Muscle of leg (tissue), 11 donors: ENCODE results near the gene ATP1A1. TPM values are rescaled to one million over a fixed set of nuclear protein-coding genes. Genes with fewer than 3 reads are reported as not detected.

Experiments used
- DNase-seq: peaks from one replicate; pipeline ENCODE4 v3.0.0; 2013
- H3K27ac ChIP-seq: one replicate; pipeline ENCODE4 v1.5.1; 2013; ENCODE audit warnings: mild to moderate bottlenecking, low read length, control low read depth
- H3K27me3 ChIP-seq: one replicate; pipeline ENCODE4 v1.6.1; 2013; ENCODE audit warnings: low read length; ENCODE audit not compliant: control insufficient read depth, insufficient read depth
- H3K36me3 ChIP-seq: one replicate; pipeline ENCODE4 v1.6.1; 2013; ENCODE audit warnings: low read length; ENCODE audit not compliant: control insufficient read depth, insufficient read depth
- H3K4me1 ChIP-seq: one replicate; pipeline ENCODE4 v1.6.1; 2013; ENCODE audit warnings: low read length; ENCODE audit not compliant: control insufficient read depth, insufficient read depth
- H3K4me3 ChIP-seq: one replicate; pipeline ENCODE4 v1.5.1; 2013; ENCODE audit warnings: low read length, control low read depth
- H3K9me3 ChIP-seq: replicated peaks from 2 replicates; pipeline ENCODE4 v1.6.1; 2013; ENCODE audit warnings: low read depth, low read length; ENCODE audit not compliant: control insufficient read depth
- WGBS: methylation state at CpG from one replicate; pipeline ENCODE4 v1.1.5; 2013; ENCODE audit warnings: missing lambda C conversion rate; ENCODE audit not compliant: insufficient coverage; 5-methylcytosine and 5-hydroxymethylcytosine counted together
- polyA plus RNA-seq, 8 donors: library from polyadenylated mRNA; unstranded; fragments of 120-200 nt; gene quantifications; one replicate each; pipeline versions ENCODE4 v1.2.1 to v1.2.3, GENCODE V29; 2013; ENCODE audit warnings: inconsistent platforms in 1 of 8, low replicate concordance in 1 of 8; ENCODE audit not compliant: insufficient read length in 8 of 8, insufficient read depth in 1 of 8
- total RNA-seq: library from RNA; stranded (reverse); fragments of 120-200 nt; gene quantifications from one replicate; pipeline ENCODE4 v1.2.4, GENCODE V29; 2013

The ATP1A1 gene
- total and polyA plus RNA-seq, 9 donors = 50.6 to 151 (median 136) TPM

- H3K9me3 ChIP-seq = no peaks in the 10 kb centered on the region
- no peaks in the 10 kb centered on the region for H3K27me3 ChIP-seq
- H3K4me1 ChIP-seq = no peaks in the 10 kb centered on the region
- H3K27ac ChIP-seq = no peak overlapping the region
- 100% methylated on average over 1 of the region's 2 CpGs for WGBS
- no peak overlapping the region for H3K4me3 ChIP-seq
- no peak for DNase-seq
- H3K36me3 ChIP-seq = peaks cover 11% of the 10 kb centered on the region
Observed at GRCh38 chr1:116411784-116412479, 38.9 kb downstream of the ATP1A1 start.

- Histone ChIP-seq H3K27ac (no peak overlapping the region), H3K4me1 (peaks cover under 1% of the 10 kb centered on the region), H3K4me3 (no peak overlapping the region), H3K36me3 (peaks cover 7% of the 10 kb centered on the region), H3K27me3 (no peaks in the 10 kb centered on the region), H3K9me3 (no peaks in the 10 kb centered on the region)
- WGBS = 86% methylated on average over 1 of the region's 2 CpGs
- DNase-seq = no peak
Observed at GRCh38 chr1:116412480-116412798, 39.4 kb downstream of the ATP1A1 start.

- Histone ChIP-seq H3K36me3 (peaks cover 7% of the 10 kb centered on the region), H3K4me3 (no peak overlapping the region), H3K27ac (no peak overlapping the region), H3K9me3 (no peaks in the 10 kb centered on the region), H3K4me1 (peaks cover 6% of the 10 kb centered on the region), H3K27me3 (no peaks in the 10 kb centered on the region)
- no peak for DNase-seq
- no CpG with 5 or more reads among the region's 3 CpGs for WGBS
Observed at GRCh38 chr1:116412898-116413297, 39.9 kb downstream of the ATP1A1 start.

- peaks cover 3% of the 10 kb centered on the region for H3K36me3 ChIP-seq
- H3K4me3 ChIP-seq = no peak overlapping the region
- peaks cover 9% of the 10 kb centered on the region for H3K4me1 ChIP-seq
- H3K9me3 ChIP-seq = no peaks in the 10 kb centered on the region
- no peak overlapping the region for H3K27ac ChIP-seq
- no peak for DNase-seq
- H3K27me3 ChIP-seq = no peaks in the 10 kb centered on the region
- 64% methylated on average over 2 of the region's 2 CpGs for WGBS
Observed at GRCh38 chr1:116413414-116413813, 40.4 kb downstream of the ATP1A1 start.

- H3K27ac ChIP-seq = no peak overlapping the region
- 100% methylated on average over 1 of the region's 3 CpGs for WGBS
Observed at GRCh38 chr1:116414364-116414763, 41.3 kb downstream of the ATP1A1 start.

GRCh38 chr1:116415200-116415698 lies 42.2 kb downstream of the ATP1A1 start:
- Histone ChIP-seq H3K4me3 (no peak overlapping the region), H3K27me3 (no peaks in the 10 kb centered on the region), H3K9me3 (no peaks in the 10 kb centered on the region), H3K4me1 (peaks cover 13% of the 10 kb centered on the region), H3K27ac (no peak overlapping the region), H3K36me3 (no peaks in the 10 kb centered on the region)
- no peak for DNase-seq
- WGBS = no CpG with 5 or more reads among the region's 3 CpGs

More at GRCh38 chr1:116414364-116414763, 41.3 kb downstream of the ATP1A1 start:
- no peak for DNase-seq
- H3K4me3 ChIP-seq = no peak overlapping the region
- H3K36me3 ChIP-seq = peaks cover 2% of the 10 kb centered on the region
- no peaks in the 10 kb centered on the region for H3K9me3 ChIP-seq
- H3K4me1 ChIP-seq = peaks cover 13% of the 10 kb centered on the region
- no peaks in the 10 kb centered on the region for H3K27me3 ChIP-seq

GRCh38 chr1:116415699-116416533 lies 42.9 kb downstream of the ATP1A1 start:
- Histone ChIP-seq H3K4me3 (no peak overlapping the region), H3K27me3 (no peaks in the 10 kb centered on the region), H3K9me3 (no peaks in the 10 kb centered on the region), H3K36me3 (no peaks in the 10 kb centered on the region), H3K27ac (no peak overlapping the region), H3K4me1 (peaks cover 13% of the 10 kb centered on the region)
- no peak for DNase-seq
- WGBS = no CpG with 5 or more reads among the region's 5 CpGs

GRCh38 chr1:116416854-116417513 lies 43.9 kb downstream of the ATP1A1 start:
- DNase-seq = no peak
- Histone ChIP-seq H3K4me1 (peaks cover 13% of the 10 kb centered on the region), H3K9me3 (no peaks in the 10 kb centered on the region), H3K27me3 (no peaks in the 10 kb centered on the region), H3K27ac (no peak overlapping the region), H3K4me3 (no peak overlapping the region), H3K36me3 (no peaks in the 10 kb centered on the region)
- WGBS = no CpG with 5 or more reads among the region's 4 CpGs

GRCh38 chr1:116417678-116418077 lies 44.6 kb downstream of the ATP1A1 start:
- Histone ChIP-seq H3K27ac (no peak overlapping the region), H3K4me3 (peak overlapping the region; percentile 77), H3K36me3 (no peaks in the 10 kb centered on the region), H3K9me3 (no peaks in the 10 kb centered on the region), H3K27me3 (no peaks in the 10 kb centered on the region), H3K4me1 (peaks cover 13% of the 10 kb centered on the region)
- no peak for DNase-seq
- no CpG with 5 or more reads among the region's 6 CpGs for WGBS
